OCI-LY7 (cell line): ENCODE data around the gene MKKS. TPM values are rescaled to one million over a fixed set of nuclear protein-coding genes. Genes with fewer than 3 reads are reported as not detected.

Source experiments
- BruUV-seq: library from RNA; stranded (reverse); fragments of 400-500 nt; replicated peaks from 2 replicates; lab custom pipeline; 2021; lab: Mats Ljungman, UMichigan
- CTCF ChIA-PET: fragments of 300-600 bp; sonication (Branson Sonifier 250); formaldehyde crosslinking; loops from one replicate; lab custom pipeline; 2022; ENCODE audit warnings: antibody characterized with exemption; ENCODE audit not compliant: unreplicated experiment; lab: Charles Lee
- POLR2A ChIA-PET: fragments of 300-600 bp; sonication (Branson Sonifier 250); formaldehyde crosslinking; loops from one replicate; lab custom pipeline; 2022; ENCODE audit warnings: antibody characterized with exemption; lab: Charles Lee
- DNase-seq: peaks from one replicate; pipeline ENCODE4 v3.0.0-alpha.2; 2015; ENCODE audit warnings: low spot score
- H2AFZ ChIP-seq: fragments of 200-600 bp; sonication (generic), shearing (Covaris generic); 2 replicates; pipeline ENCODE4 v1.6.1; 2014; ENCODE audit warnings: mild to moderate bottlenecking, antibody characterized with exemption, low read length, moderate library complexity
- H3K27ac ChIP-seq: fragments of 200-600 bp; sonication (generic); 2 replicates; pipeline ENCODE4 v1.5.1; 2014; ENCODE audit warnings: mixed run types, low read depth, mild to moderate bottlenecking, moderate library complexity, low read length, inconsistent platforms; ENCODE audit not compliant: poor library complexity, severe bottlenecking
- H3K36me3 ChIP-seq: fragments of 200-600 bp; sonication (generic); 2 replicates; pipeline ENCODE4 v1.6.1; 2014; ENCODE audit warnings: mild to moderate bottlenecking, antibody characterized with exemption, low read length, moderate library complexity, mixed read lengths; ENCODE audit not compliant: insufficient read depth
- H3K4me1 ChIP-seq: fragments of 200-600 bp; sonication (generic); 2 replicates; pipeline ENCODE4 v1.5.1; 2014; ENCODE audit warnings: mild to moderate bottlenecking, low read length; ENCODE audit not compliant: insufficient read depth, poor library complexity, severe bottlenecking
- H3K4me2 ChIP-seq: fragments of 200-600 bp; sonication (generic); 2 replicates; pipeline ENCODE4 v1.6.1; 2014; ENCODE audit warnings: mild to moderate bottlenecking, low read length
- H3K4me3 ChIP-seq: fragments of 200-600 bp; sonication (generic); 2 replicates; pipeline ENCODE4 v1.5.1; 2014; ENCODE audit warnings: mild to moderate bottlenecking, low read depth, low read length; ENCODE audit not compliant: poor library complexity, severe bottlenecking
- H3K79me2 ChIP-seq: fragments of 200-600 bp; sonication (generic); 2 replicates; pipeline ENCODE4 v1.6.1; 2016; ENCODE audit warnings: low read depth, mild to moderate bottlenecking, low read length, moderate library complexity, mixed read lengths; ENCODE audit not compliant: insufficient read depth
- H3K9me2 ChIP-seq: fragments of 200-600 bp; sonication (generic); 2 replicates; pipeline ENCODE4 v1.6.1; 2016; ENCODE audit warnings: mild to moderate bottlenecking, low read length, mixed read lengths; ENCODE audit not compliant: insufficient read depth
- H3K9me3 ChIP-seq: fragments of 200-600 bp; sonication (generic); 2 replicates; pipeline ENCODE4 v1.6.1; 2014; ENCODE audit warnings: mild to moderate bottlenecking, mixed run types, low read length, mixed read lengths
- H4K20me1 ChIP-seq: fragments of 200-600 bp; sonication (generic); 2 replicates; pipeline ENCODE4 v1.6.1; 2014; ENCODE audit warnings: mild to moderate bottlenecking, antibody characterized with exemption, low read length, moderate library complexity, mixed read lengths; ENCODE audit not compliant: insufficient read depth
- EZH2phosphoT487 ChIP-seq: fragments of 200-600 bp; sonication (generic); IDR thresholded peaks from 2 replicates; pipeline ENCODE4 v1.6.1; 2018; ENCODE audit warnings: low read depth, borderline replicate concordance, mild to moderate bottlenecking, mixed run types, antibody characterized with exemption, low read length, moderate library complexity, mixed read lengths
- intact Hi-C: fragments of 100-400 bp; cut with micrococcal nuclease; formaldehyde crosslinking; loops from one replicate; pipeline ENCODE4 v1.10.0; 2022; ENCODE audit not compliant: unreplicated experiment
- total RNA-seq, 2 experiments: library from RNA; depleted of rRNA in 1 of 2; stranded (reverse); fragments of >200 nt in 1 of 2; shearing (Covaris generic) in 1 of 2; gene quantifications; 2 replicates each; pipeline ENCODE4 v1.2.3, GENCODE V29; 2014 to 2022
- TF ChIP-seq, protein P1 (sequence below): fragments of 200-600 bp; sonication (generic); conservative IDR thresholded peaks from 2 replicates; pipeline ENCODE4 v1.5.1; 2014; ENCODE audit warnings: mild to moderate bottlenecking, antibody characterized with exemption, low read length, moderate library complexity, mixed read lengths

The MKKS gene
- total RNA-seq, 2 experiments from 2014 or later, result 1.0 to 5.6 TPM

DNA sequence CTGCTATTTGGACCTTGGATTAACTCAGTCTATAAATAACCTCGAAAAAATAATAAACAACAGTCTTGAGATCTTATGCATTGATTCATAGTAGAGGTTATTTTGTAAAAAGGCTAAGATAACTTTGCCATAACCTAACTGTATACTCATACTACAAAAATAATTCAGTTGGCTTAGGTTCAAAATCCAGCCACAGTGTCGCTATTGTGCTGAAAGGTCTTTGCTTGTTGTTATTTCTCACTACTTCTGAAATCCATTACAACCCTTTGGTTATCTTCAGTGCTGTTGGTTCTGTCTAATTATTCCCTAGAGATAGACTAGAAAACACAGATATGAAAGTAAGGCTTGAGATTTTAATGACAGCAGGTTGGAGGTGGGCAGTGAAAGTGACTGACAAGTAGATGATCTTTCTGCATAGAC is 74.4 kb downstream of the MKKS start:
- Histone ChIP-seq H4K20me1 (no peaks in the 10 kb centered on the region), H3K9me2 (no peaks in the 10 kb centered on the region), H3K4me3 (no peak overlapping the region), H3K9me3 (no peaks in the 10 kb centered on the region), H2AFZ (no peak overlapping the region), H3K4me1 (no peaks in the 10 kb centered on the region), H3K4me2 (no peak overlapping the region), H3K79me2 (no peaks in the 10 kb centered on the region), H3K36me3 (no peaks in the 10 kb centered on the region), H3K27ac (no peak overlapping the region)
- TF ChIP-seq, protein P1, sequence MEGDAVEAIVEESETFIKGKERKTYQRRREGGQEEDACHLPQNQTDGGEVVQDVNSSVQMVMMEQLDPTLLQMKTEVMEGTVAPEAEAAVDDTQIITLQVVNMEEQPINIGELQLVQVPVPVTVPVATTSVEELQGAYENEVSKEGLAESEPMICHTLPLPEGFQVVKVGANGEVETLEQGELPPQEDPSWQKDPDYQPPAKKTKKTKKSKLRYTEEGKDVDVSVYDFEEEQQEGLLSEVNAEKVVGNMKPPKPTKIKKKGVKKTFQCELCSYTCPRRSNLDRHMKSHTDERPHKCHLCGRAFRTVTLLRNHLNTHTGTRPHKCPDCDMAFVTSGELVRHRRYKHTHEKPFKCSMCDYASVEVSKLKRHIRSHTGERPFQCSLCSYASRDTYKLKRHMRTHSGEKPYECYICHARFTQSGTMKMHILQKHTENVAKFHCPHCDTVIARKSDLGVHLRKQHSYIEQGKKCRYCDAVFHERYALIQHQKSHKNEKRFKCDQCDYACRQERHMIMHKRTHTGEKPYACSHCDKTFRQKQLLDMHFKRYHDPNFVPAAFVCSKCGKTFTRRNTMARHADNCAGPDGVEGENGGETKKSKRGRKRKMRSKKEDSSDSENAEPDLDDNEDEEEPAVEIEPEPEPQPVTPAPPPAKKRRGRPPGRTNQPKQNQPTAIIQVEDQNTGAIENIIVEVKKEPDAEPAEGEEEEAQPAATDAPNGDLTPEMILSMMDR, result 0 out of 2 replicates have a peak, but pooled peaks have one; percentile 10
- no peak for TF ChIP-seq EZH2phosphoT487
- CTCF ChIA-PET, result no interaction called here
- intact Hi-C loops, result no loop called here
- no peak for DNase-seq
- no TSS peak for BruUV-seq
- POLR2A ChIA-PET, result no interaction called here

DNA sequence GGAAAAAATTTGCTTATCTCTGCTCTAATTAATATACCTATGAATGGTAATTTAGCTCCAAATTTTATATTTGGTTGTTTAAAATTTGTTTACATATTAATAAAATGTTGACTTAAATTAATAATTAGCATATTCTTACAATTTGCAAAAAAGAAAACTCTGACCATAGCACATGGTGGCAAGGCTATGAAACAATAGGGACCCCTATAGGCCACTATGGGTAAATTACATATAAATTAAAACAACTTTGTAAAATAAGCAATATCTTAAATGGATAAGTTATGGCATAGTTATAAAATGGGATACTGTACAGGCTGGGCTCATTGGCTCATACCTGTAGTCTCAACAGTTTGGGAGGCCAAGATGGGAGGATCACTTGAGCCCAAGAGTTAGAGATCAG is 76.0 kb downstream of the MKKS start:
- POLR2A ChIA-PET, result interaction anchor here (0.6 to 0.7 kb wide), 2 partner anchors 64 to 802 kb away, joined by 3 to 6 read pairs; no protein-coding TSS in a partner anchor
- TF ChIP-seq, protein P1, result peak; percentile 50
- TF ChIP-seq EZH2phosphoT487, result no peak
- no peaks in the 10 kb centered on the region for H3K36me3 ChIP-seq
- no peak overlapping the region for H2AFZ ChIP-seq
- H3K4me3 ChIP-seq, result no peak overlapping the region
- H3K27ac ChIP-seq, result no peak overlapping the region
- no peaks in the 10 kb centered on the region for H3K9me3 ChIP-seq
- CTCF ChIA-PET, result no interaction called here
- H3K9me2 ChIP-seq, result no peaks in the 10 kb centered on the region
- H3K4me1 ChIP-seq, result no peaks in the 10 kb centered on the region
- intact Hi-C loops, result no loop called here
- H4K20me1 ChIP-seq, result no peaks in the 10 kb centered on the region
- no peaks in the 10 kb centered on the region for H3K79me2 ChIP-seq
- DNase-seq, result no peak
- BruUV-seq, result no TSS peak
- no peak overlapping the region for H3K4me2 ChIP-seq

DNA sequence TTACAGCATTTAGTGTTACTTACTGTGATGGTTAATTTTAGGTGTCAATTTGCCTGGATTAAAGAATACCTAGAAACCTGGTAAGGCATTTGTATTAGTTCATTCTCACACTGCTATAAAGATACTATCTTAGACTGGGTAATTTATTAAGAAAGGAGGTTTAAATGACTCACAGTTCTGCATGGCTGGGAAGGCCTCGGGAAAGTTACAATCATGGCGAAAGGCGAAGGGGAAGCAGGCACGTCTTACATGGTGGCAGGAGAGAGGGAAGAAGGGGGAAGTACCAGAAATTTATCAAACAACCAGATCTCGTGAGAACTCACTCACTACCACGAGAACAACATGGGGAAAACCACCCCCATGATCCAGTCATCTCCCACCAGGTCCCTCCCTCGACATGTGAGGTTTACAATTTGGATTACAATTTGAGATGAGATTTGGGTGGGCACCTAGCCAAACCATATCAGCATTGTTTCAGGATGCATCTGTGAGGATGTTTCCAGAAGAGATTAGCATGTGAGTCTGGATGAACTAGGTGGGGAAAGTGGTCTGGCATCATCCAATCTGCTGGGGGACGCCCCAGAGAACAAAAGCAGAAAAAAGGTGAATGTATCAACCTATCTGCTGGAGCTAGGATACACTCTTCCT is 76.8 kb downstream of the MKKS start:
- Histone ChIP-seq H3K79me2 (no peaks in the 10 kb centered on the region), H3K4me3 (no peak overlapping the region), H3K36me3 (no peaks in the 10 kb centered on the region), H3K9me3 (no peaks in the 10 kb centered on the region), H3K9me2 (no peaks in the 10 kb centered on the region), H3K4me2 (no peak overlapping the region), H4K20me1 (no peaks in the 10 kb centered on the region), H3K27ac (no peak overlapping the region), H3K4me1 (no peaks in the 10 kb centered on the region), H2AFZ (no peak overlapping the region)
- intact Hi-C loops, result no loop called here
- POLR2A ChIA-PET, result interaction anchor here (0.7 kb wide), 2 partner anchors 9 to 64 kb away, joined by 3 read pairs; no protein-coding TSS in a partner anchor
- no TSS peak for BruUV-seq
- no peak for DNase-seq
- TF ChIP-seq EZH2phosphoT487, result no peak
- TF ChIP-seq, protein P1, result no peak
- CTCF ChIA-PET, result no interaction called here
